ENCODE measurements around the gene SCAF1.
A peak's percentile ranks its signal among the peaks of the same experiment; 100 is the strongest.

Gene SCAF1, protein sequence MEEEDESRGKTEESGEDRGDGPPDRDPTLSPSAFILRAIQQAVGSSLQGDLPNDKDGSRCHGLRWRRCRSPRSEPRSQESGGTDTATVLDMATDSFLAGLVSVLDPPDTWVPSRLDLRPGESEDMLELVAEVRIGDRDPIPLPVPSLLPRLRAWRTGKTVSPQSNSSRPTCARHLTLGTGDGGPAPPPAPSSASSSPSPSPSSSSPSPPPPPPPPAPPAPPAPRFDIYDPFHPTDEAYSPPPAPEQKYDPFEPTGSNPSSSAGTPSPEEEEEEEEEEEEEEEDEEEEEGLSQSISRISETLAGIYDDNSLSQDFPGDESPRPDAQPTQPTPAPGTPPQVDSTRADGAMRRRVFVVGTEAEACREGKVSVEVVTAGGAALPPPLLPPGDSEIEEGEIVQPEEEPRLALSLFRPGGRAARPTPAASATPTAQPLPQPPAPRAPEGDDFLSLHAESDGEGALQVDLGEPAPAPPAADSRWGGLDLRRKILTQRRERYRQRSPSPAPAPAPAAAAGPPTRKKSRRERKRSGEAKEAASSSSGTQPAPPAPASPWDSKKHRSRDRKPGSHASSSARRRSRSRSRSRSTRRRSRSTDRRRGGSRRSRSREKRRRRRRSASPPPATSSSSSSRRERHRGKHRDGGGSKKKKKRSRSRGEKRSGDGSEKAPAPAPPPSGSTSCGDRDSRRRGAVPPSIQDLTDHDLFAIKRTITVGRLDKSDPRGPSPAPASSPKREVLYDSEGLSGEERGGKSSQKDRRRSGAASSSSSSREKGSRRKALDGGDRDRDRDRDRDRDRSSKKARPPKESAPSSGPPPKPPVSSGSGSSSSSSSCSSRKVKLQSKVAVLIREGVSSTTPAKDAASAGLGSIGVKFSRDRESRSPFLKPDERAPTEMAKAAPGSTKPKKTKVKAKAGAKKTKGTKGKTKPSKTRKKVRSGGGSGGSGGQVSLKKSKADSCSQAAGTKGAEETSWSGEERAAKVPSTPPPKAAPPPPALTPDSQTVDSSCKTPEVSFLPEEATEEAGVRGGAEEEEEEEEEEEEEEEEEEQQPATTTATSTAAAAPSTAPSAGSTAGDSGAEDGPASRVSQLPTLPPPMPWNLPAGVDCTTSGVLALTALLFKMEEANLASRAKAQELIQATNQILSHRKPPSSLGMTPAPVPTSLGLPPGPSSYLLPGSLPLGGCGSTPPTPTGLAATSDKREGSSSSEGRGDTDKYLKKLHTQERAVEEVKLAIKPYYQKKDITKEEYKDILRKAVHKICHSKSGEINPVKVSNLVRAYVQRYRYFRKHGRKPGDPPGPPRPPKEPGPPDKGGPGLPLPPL

DNA sequence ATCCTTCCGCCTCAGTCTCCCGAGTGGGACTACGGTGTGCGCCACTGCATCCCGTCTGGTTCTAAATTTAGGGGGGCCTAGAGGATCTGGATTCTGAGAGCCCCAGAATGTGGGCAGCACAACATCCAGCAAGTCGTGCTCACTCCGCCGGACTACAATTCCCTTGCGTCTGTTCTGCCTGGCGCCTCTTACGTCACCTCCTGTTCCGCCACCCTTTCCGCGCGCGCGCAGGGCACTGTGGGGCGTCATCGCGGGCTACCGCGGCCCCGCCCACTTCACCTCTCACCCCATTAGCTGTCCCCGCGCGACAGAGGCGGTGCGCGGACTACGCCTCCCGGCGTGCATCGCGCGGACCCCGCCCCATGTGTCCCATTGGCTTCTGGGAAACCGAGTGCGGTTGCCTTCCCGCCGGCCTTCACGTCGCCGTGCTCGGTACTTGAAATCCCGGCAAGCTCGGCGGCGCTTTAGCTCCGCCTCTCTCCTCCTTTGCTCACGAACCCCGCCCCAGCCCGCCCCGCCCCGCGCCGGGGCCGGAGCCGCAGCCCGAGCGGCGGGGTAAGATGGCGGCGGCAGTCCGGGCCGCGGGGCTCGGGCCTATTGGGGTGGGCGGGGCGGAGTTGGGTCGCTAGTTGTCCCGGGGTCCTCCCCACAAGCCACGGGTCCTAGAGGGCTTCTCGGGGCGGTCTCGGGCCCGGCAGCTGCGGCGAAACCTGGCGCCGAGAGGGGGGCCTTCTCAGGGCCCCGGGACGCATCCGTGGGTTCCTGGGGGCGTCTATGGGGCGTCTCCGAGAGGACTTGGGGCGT lies at the start of gene SCAF1:
Gene SCAF1, plus strand, starts transcription at position 522 of the 804 bp plus-strand sequence. CDS start 2,818 bp downstream, outside the sequence.
- DNase-seq, result peak; percentile 98 to 99

DNA sequence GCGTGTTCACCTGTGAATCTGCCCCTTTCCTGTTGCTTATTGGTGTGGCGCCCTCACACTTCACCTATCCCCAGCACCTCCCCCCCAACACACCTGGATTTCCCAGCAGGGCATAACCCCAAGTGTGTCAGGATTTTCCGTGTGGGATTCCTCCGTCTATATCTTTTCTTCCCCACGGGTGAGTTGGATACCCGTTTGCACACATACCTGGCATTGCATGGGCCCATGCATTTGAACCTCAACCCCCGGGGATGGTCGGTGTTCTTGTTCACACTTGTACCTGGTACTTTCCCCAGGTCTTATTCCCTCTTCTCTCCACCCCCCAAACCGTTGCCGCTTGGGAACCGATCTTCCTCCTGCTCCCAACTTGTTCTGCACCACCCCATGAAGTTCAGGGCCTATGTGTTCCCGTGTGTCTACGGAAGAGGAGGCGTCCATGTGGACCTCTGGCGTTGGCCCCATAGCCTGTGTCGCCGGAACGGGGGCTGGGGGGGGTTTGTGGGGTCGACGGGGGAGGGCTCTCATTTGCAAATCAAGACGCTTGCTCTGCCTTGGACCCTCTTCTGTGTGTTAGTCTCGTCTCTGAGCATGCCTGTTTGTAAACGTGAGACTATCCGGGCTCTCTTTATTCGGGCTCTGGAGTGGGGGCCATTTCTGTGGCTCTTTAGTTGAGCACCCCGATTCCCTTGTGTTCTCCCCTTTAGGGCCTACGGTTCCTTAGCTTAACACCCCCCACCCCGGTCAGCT lies 49.4 kb upstream of the SCAF1 start:
- DNase-seq, result no peak

DNA sequence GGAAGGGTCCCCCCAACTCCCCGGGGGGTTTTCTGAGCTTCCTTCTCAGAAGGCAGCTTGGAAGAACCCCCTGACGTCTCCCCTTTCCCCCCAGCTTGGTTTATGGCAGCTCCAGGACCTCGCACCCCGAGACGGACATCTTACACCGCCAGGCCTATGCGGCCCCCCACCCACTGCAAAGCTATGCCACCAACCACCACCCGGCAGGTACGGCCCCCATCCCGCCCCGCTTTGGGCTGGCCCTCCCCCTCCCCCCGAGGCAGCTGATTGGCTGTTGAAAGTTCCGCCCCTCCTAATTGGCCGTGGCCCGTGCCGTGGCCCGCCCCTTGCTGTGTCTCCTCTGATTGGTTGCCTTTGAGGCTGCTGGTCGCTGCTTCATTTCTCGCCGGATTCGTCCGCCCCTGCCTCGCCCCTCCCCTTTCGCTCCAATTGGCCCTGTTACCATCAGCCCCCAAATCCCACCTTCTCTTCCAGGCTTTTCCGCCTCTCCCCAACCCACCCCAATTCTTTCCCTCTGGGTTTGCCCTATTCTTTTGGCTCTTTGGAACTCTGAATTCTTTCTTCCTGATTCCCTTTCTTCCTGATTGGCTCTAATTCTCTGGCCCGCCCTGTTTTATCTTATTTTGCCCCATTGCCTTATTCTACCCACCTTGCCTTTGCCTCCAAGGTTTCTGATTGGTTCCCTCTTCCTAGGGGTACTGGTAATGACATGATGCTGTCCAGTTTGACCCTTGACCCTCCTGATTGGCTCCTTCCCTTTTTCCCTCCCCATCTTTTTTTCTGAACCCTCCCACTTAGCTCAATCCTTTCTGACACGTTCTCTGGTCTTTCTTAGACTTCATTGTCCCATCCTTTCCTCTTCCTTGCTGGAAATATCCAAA lies 48.5 kb upstream of the SCAF1 start:
- peak; percentile 92 for DNase-seq

DNA sequence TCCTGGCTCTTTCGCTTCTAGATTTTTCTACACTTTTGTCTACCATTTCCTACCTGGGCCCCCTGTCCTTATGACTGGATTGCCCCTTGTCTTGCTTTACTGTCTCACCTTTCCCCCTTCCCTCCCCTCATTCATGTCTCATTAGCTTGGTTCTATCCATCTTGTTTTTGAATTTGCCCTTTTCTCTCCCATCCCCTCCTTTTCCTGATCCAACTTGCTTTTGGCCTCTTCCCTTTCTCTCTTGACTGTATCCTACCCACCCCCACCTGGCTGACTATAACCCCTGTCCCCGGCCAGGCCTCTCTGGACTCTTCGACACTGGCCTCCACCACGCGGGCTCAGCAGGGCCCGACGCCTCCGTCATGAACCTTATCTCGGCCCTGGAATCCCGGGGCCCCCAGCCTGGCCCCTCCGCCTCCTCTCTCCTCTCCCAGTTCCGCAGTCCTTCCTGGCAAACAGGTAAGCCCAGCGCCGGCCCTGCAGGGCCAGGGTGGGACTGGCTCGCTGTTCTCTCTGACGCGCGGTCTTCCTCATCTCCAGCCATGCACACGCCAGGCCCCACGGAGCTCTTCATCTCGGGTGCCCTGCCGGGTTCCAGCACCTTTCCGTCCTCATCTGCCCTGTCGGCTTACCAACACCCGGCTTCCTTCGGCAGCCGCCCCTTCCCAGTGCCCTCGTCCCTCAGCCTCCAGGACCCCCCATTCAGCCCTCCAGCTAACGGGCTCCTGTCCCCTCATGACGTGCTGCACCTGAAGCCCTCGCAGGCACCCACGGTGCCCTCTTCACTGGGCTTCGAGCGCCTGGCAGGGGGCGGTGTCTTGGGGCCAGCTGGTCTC lies 47.6 kb upstream of the SCAF1 start:
- DNase-seq, result no peak

DNA sequence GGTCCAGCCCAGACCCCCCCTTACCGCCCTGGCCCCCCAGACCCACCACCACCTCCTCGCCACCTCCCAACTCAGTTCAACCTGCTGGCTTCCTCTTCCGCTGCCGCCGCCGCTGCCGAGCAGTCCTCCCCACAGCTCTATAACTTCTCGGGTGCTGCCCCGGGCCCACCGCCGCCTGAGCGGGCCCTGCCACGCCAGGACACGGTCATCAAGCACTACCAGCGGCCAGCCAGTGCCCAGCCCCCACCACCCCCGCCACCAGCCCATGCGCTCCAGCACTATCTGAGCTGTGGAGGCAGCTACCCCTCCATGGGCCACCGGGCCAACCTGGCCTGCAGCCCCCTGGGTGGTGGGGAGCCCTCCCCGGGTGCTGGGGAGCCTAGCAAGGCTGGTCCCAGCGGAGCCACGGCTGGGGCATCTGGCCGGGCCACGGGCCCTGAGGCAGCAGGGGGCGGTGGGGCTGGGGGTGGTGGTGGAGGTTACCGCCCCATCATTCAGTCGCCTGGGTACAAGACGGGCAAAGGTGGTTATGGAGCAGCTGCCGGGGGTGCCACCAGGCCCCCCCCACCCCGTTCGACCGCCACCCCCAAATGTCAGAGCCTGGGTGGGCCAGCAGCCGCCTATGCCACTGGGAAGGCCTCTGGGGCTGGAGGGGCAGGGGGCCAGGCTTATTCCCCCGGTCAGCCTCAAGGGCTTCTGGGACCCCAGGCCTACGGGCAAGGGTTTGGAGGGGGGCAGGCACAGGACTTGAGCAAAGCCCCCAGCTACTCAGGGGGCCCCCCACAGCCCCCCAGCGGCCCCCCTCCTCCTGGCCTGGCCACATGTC lies 46.8 kb upstream of the SCAF1 start:
- DNase-seq, result no peak

DNA sequence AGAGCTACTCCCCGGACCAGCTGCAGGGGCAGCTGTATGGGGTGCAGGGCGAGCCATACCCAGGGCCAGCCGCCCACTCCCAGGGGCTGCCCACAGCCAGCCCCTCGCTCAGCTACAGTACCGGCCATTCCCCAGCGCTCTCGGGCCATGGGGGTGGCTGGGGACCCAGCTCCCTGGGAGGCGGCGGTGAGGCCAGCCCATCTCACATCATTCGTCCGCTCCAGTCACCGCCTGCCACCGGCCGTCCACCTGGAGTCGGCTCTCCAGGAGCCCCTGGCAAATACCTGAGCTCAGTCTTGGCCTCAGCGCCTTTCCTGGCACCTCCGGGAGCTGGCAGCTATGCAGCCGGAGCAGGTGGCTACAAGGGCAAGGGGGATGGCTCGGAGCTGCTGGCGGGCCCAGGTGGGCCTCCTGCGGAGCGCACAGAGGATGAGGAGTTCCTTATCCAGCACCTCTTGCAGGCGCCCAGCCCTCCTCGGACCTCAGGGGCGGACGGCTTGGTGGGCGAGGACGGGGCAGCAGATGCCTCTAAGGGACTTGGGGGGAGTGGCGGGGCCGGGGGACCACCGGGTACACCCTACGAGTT lies 46.1 kb upstream of the SCAF1 start:
- DNase-seq, result no peak

DNA sequence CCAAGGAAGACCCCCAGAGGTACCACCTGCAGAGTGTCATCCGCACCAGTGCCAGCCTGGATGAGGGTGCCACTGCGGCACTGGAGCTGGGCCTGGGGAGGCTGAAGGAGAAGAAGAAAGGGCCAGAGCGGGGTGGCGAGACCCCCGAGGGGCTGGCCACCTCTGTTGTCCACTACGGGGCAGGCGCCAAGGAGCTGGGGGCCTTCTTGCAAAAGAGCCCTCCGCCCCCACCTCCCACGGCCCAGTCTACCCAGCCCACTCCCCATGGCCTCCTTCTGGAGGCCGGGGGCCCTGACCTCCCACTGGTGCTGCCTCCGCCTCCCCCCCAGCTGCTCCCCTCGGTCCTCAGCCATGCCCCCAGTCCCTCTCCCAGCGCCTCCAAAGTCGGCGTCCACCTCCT lies 45.6 kb upstream of the SCAF1 start:
- no peak for DNase-seq

DNA sequence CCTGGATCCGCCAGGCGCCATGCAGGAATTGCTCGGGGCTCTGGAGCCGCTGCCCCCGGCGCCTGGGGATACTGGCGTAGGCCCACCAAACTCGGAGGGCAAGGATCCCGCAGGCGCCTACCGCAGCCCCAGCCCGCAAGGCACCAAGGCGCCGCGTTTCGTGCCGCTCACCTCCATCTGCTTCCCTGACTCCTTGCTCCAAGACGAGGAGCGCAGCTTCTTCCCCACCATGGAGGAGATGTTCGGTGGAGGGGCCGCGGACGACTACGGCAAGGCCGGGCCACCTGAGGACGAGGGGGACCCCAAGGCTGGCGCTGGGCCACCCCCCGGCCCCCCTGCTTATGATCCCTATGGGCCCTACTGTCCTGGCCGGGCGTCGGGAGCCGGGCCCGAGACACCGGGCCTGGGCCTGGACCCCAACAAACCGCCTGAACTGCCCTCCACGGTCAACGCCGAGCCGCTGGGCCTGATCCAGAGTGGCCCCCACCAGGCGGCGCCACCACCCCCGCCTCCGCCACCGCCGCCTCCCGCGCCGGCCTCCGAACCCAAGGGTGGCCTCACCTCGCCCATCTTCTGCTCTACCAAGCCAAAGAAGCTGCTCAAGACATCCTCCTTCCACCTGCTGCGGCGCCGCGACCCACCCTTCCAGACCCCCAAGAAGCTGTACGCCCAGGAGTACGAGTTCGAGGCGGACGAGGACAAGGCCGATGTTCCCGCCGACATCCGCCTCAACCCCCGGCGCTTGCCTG lies 44.9 kb upstream of the SCAF1 start:
- no peak for DNase-seq

DNA sequence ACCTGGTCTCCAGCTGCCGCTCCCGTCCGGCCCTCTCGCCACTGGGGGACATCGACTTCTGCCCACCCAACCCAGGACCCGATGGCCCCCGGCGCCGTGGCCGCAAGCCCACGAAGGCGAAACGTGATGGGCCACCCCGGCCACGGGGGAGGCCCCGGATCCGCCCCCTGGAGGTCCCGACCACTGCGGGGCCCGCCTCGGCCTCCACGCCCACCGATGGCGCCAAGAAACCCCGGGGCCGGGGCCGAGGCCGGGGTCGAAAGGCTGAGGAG lies 44.4 kb upstream of the SCAF1 start:
- no peak for DNase-seq

DNA sequence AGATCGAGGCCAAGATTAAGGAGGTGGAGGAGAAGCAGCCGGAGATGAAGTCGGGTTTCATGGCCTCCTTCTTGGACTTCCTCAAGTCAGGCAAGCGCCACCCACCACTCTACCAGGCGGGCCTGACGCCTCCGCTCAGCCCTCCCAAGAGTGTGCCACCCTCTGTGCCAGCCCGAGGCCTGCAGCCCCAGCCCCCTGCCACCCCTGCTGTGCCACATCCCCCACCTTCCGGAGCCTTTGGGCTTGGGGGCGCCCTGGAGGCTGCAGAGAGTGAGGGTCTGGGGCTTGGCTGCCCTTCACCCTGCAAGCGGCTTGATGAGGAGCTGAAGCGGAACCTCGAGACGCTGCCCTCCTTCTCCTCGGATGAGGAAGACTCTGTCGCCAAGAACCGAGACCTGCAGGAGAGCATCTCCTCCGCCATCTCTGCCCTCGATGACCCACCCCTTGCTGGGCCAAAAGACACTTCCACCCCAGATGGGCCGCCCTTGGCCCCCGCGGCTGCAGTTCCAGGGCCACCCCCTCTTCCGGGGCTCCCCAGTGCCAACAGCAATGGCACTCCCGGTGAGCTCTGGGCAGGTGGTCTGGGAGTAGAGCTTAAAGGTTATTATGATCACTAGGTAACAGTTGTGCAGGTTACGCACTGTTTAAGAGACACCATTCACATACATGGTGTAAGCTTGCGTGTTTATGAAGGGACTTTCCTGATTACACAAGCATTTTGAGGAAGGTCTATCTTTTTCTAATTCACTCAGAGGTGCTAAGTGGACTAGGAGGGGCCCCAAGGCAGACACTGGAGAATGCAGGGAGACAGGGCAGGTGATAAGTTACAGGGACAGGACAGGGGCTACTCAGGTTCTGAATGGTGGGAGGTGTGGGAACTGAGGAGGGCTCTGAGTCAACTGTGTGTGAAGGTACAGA lies 42.4 kb upstream of the SCAF1 start:
- no peak for DNase-seq

DNA sequence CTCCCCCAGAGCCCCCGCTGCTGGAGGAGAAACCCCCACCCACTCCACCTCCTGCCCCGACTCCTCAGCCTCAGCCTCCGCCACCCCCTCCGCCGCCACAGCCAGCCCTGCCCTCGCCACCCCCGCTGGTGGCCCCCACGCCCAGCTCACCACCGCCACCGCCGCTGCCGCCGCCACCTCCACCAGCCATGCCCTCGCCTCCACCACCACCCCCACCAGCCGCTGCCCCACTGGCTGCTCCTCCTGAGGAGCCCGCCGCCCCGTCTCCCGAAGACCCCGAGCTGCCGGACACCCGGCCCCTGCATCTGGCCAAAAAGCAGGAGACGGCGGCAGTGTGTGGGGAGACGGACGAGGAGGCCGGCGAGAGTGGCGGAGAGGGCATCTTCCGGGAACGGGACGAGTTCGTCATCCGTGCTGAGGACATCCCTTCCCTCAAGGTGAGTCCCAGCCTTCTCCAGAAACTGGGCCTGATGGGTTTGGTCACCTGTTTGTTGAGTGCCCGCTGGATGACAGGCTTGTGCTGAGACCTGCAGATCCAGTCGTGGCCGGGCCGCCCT lies 40.4 kb upstream of the SCAF1 start:
- no peak for DNase-seq

DNA sequence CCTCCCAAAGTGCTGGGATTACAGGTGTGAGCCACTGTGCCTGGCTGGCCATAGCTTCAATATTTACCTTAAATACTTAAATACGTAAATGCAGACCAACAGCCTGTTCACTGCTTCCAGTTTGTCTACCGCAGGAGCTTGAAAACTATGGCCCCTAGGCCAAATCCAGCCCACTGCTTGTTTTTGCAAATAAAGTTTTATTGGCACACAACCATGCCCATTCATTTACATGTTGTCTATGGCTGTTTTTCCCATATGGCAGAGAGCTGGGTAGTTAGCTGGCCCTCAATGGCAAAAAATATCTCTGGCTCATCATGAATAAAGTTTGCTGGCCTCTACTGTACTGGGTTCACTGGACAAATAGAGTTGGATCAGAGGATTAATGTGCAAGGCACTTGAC lies 39.2 kb upstream of the SCAF1 start:
- DNase-seq, result no peak

DNA sequence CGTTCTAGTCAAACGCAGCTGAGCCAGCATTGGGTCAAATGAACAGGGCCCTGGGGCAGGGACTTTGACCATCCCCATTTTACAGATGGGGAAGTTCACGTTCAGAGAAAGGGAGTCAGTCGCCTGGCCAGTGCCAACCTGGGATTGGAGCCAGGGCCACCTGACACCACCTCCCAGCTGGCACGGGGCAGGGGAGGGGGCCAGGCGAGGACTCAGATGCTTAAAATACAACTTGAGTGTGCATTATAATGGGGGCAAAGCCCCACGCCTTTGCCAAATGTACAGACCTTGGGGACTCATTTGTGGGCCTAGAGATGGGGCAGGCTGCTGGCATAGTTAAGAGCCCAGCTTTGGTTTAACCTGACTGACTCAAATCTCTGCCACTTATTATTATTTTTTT lies 36.4 kb upstream of the SCAF1 start:
- no peak for DNase-seq

DNA sequence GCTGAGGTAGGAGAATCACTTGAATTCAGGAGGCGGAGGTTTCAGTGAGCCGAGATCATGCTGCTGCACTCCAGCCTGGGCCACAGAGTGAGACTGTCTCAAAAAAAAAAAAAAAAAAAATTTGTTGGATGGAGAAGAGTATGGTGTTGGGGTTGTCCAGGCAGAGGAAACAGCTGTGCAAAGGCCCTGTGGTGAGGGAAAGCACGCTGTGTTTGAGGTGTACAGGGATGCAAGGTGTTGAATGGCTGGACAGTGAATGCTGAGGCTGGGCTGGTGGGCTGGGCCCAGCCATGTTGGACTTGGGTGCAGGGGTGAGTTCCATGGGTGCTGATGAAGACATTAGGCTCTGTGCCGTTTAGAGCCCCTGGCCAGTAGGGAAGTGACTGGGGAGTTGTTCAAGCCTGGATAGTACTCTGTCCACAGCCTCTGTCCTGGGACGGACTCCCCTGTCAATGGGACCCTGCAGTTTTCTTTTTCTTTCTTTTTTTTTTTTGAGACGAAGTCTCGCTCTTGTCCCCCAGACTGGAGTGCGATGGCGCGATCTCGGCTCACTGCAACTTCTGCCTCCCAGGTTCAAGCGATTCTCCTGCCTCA lies 32.4 kb upstream of the SCAF1 start:
- DNase-seq, result no peak

DNA sequence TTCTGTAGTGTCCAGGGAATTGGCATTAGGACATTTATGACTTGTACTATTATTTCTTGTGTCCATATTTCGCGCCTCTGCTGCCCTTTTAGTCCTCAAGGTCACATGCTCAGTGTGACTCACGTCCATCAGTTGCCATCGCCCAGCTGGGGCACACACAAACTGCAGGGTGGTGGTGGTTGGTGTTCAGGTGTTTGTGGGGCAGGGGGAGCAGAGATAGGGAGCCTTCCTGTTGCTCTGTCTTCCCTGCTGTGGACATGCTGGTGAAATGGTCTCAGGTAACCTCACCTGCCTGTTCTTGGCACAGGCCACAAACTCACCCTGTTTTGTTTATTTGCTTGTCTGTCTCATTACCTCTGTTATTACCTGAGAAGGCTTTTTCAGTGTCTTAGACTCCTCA lies 28.6 kb upstream of the SCAF1 start:
- DNase-seq, result no peak

Data from activated CD4-positive, alpha-beta T cell treated with anti-CD3 and anti-CD28 coated beads for 4 hours (primary cell).